WI38 (cell line): ENCODE results near the gene BEAN1.
"Not testable (repeated sequence)": the region's sequence is repeated elsewhere in the genome, so short reads cannot be mapped to it uniquely, and the experiment has no call there.

Experiments
- H3K4me3 ChIP-seq: 2 replicates; pipeline ENCODE4 v1.5.1; 2011; ENCODE audit warnings: low read depth, mild to moderate bottlenecking, control low read depth, low read length
- TF ChIP-seq, protein P1 (sequence below): IDR thresholded peaks from 2 replicates; pipeline ENCODE4 v1.5.1; 2012; ENCODE audit warnings: low read depth, mild to moderate bottlenecking, control low read depth, low read length

Gene BEAN1

GRCh38 chr16:66457888-66458287, 30.8 kb downstream of the BEAN1 start:
- TF ChIP-seq, protein P1, sequence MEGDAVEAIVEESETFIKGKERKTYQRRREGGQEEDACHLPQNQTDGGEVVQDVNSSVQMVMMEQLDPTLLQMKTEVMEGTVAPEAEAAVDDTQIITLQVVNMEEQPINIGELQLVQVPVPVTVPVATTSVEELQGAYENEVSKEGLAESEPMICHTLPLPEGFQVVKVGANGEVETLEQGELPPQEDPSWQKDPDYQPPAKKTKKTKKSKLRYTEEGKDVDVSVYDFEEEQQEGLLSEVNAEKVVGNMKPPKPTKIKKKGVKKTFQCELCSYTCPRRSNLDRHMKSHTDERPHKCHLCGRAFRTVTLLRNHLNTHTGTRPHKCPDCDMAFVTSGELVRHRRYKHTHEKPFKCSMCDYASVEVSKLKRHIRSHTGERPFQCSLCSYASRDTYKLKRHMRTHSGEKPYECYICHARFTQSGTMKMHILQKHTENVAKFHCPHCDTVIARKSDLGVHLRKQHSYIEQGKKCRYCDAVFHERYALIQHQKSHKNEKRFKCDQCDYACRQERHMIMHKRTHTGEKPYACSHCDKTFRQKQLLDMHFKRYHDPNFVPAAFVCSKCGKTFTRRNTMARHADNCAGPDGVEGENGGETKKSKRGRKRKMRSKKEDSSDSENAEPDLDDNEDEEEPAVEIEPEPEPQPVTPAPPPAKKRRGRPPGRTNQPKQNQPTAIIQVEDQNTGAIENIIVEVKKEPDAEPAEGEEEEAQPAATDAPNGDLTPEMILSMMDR: no peak
- no peak overlapping the region for H3K4me3 ChIP-seq

DNA sequence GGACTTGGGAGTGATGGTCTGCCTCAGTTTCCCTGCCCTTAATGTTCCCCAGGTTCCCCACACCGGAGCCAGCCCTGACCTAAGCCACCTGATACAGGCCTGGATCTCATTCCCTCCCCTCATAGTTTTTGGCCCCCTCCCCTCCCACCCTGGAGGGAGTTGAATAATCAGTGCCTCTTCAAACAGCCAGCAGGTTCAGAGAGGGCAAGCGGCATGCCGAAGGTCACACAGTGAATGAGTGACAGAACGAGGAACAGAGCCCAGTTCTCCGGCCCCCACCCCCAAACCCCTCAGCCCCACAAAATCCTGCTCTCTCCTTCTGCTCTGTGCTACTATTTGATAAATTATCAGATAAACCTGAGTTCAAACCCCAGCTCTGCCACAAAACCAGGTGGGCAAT, 31.2 kb downstream of the BEAN1 start:
- TF ChIP-seq, protein P1: no peak
- H3K4me3 ChIP-seq: no peak overlapping the region

- TF ChIP-seq, protein P1: no peak
Observed at GRCh38 chr16:66458853-66459252, 31.8 kb downstream of the BEAN1 start.

DNA sequence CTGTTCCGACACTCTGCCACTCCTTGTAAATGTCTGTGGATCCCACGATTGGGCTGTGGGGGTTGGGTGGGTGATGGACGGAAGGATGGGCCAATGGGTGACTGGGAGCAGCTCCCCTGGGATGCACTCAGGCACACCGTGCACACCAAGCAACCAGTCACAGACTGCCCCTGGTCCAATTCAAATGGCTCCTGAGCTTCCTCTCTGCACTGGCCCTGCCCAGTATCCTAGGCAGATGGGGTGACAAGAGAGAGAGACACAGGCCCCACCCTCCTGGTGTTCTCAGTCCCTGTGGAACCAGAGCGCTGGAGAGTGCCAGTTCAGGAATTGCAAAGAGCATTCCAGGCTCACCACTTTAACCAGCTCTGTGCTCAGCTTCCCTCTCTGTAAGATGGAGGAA, 32.8 kb downstream of the BEAN1 start:
- no peak overlapping the region for H3K4me3 ChIP-seq
- TF ChIP-seq, protein P1: no peak

More at GRCh38 chr16:66458853-66459252, 31.8 kb downstream of the BEAN1 start:
- no peak overlapping the region for H3K4me3 ChIP-seq

DNA sequence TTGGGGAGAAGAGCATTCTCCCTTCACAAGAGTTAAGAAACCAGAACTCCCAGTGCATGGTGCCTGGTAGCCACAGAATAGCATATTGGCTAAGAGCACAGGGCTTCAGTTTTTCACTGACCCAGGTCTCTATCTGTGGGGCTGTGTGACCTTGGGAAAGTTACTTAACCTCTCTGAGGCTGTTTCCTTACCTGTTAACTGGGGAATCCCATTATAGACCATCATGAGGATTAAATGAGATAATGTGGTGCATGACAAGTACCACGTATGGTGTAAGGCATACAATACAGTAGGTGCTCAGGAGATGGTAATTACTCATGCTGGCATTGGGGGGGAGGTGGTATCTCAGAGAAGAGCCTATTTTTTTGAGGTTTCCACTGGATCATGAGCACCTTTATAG, 33.6 kb downstream of the BEAN1 start:
- TF ChIP-seq, protein P1: no peak
- H3K4me3 ChIP-seq: no peak overlapping the region

DNA sequence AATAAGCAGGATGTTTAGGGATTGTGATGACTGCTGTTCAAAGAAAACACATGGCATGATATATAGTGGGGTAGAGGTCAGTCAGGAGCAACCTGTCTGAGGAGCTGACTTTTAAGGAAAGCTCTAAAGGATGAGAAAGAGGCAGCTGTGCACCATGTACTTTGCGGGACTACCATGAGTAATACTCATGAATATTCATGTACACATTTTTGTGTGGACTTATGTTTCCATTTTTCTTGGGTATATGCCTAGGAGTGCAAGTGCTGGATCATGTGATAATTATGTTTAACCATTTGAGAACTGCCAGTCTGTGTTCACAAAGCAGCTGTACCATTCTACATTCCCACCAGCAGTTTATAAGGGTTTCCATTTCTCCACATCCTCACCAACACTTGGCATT, 35.8 kb downstream of the BEAN1 start:
- H3K4me3 ChIP-seq: no peak overlapping the region
- TF ChIP-seq, protein P1: no peak

DNA sequence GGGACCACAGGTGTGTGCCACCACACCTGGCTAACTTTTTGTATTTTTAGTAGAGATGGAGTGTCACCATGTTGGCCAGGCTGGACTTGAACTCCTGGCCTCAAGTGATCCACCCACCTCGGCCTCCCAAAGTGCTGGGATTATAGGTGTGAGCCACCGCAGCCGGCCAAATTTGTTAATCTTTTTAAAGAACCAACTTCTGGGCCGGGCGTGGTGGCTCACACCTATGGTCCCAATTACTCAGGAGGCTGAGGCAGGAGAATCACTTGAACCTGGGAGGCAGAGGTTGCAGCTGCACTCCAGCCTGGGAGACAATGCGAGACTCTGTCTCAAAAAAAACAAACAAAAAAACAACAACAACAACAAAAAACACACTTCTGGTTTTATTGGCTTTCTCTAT, 38.9 kb downstream of the BEAN1 start:
- H3K4me3 ChIP-seq: not testable (repeated sequence)

DNA sequence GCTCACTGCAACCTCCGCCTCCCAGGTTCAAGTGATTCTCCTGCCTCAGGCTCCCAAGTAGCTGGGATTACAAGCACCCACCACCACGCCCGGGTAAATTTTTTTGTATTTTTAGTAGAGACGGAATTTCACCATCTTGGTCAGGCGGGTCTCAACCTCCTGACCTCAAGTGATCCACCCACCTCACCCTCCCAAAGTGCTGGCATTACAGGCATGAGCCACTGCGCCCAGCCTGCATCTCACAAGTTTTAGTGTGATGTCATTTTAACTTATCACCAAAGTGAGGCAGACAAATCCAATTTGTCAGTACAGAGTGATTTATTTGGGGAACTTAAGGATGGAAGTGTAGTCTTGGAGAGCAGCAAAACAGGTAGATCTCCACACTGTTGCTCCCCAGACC, 39.5 kb downstream of the BEAN1 start:
- H3K4me3 ChIP-seq: not testable (repeated sequence)

- TF ChIP-seq, protein P1: no peak
Observed at GRCh38 chr16:66467611-66468010, 40.5 kb downstream of the BEAN1 start.

More at GRCh38 chr16:66467611-66468010, 40.5 kb downstream of the BEAN1 start:
- H3K4me3 ChIP-seq: no peak overlapping the region
